Gastrocnemius medialis (tissue), 4 donors: ENCODE measurements around the gene SLC25A26. TPM values are rescaled to one million over a fixed set of nuclear protein-coding genes. Genes with fewer than 3 reads are reported as not detected.
A peak's percentile ranks its signal among the peaks of the same experiment; 100 is the strongest.

Experiments used
- ATAC-seq, 2 donors: fragments of 150-250 bp; one replicate each; pipeline ENCODE4 v1.9.1; 2016
- DNase-seq, 2 donors: peaks; one replicate each; pipeline ENCODE4 v3.0.0-alpha.2; 2019
- H3K27ac ChIP-seq, 4 donors: fragments of 200-600 bp; sonication (generic); 1 replicate in 1 of 4; 2 replicates in 3 of 4; pipeline ENCODE4 v1.5.1; 2016 to 2018; ENCODE audit warnings: mild to moderate bottlenecking in 2 of 4, moderate library complexity in 1 of 4
- H3K27me3 ChIP-seq, 3 donors: fragments of 200-600 bp; sonication (generic) in 2 of 3; 1 replicate in 1 of 3; 2 replicates in 2 of 3; pipeline versions ENCODE4 v1.5.1 to v1.6.0; 2016 to 2019; ENCODE audit warnings: mild to moderate bottlenecking in 1 of 3, moderate library complexity in 1 of 3
- H3K36me3 ChIP-seq, 2 donors: fragments of 200-600 bp; sonication (generic) in 1 of 2; one replicate each; pipeline ENCODE4 v1.5.1; 2017 to 2018
- H3K4me1 ChIP-seq, 2 donors: fragments of 200-600 bp; sonication (generic) in 1 of 2; one replicate each; pipeline ENCODE4 v1.5.1; 2016 to 2017; ENCODE audit warnings: mild to moderate bottlenecking in 2 of 2
- H3K4me3 ChIP-seq, 4 donors: fragments of 200-600 bp; sonication (generic) in 3 of 4; 1 replicate in 1 of 4; 2 replicates in 3 of 4; pipeline ENCODE4 v1.5.1; 2016 to 2019; ENCODE audit warnings: mild to moderate bottlenecking in 2 of 4
- H3K9me3 ChIP-seq, 3 donors: fragments of 200-600 bp; sonication (generic) in 2 of 3; 1 replicate in 1 of 3; 2 replicates in 2 of 3; pipeline ENCODE4 v1.5.1; 2016 to 2019
- CTCF ChIP-seq, 5 experiments: fragments of 450-650 bp in 3 of 5; fragments of 200-600 bp in 2 of 5; sonication (generic) in 2 of 5; IDR thresholded peaks in 4 of 5; conservative IDR thresholded peaks in 1 of 5; 1 replicate in 4 of 5; 2 replicates in 1 of 5; pipeline ENCODE4 v1.5.1; 2016 to 2019; ENCODE audit warnings: antibody characterized with exemption in 5 of 5, mild to moderate bottlenecking in 3 of 5, moderate library complexity in 3 of 5
- POLR2A ChIP-seq, 2 donors: fragments of 450-650 bp; IDR thresholded peaks; one replicate each; pipeline ENCODE4 v1.6.1; 2017; ENCODE audit warnings: antibody characterized with exemption in 2 of 2, mild to moderate bottlenecking in 2 of 2, moderate library complexity in 2 of 2
- in situ Hi-C, 4 donors: fragments of 200-750 bp; cut with MboI; loops; one replicate each; pipeline versions ENCODE4 v1.15.0 to v1.8.0; 2017; ENCODE audit warnings: low sequenced_read_pairs in 4 of 4
- intact Hi-C: fragments of 100-400 bp; cut with DNase I; formaldehyde crosslinking; loops from one replicate; pipeline ENCODE4 v1.15.1; 2023; ENCODE audit warnings: low total_unique reads
- total RNA-seq, 4 donors: library from RNA; depleted of rRNA; stranded (reverse); fragments of >200 nt; gene quantifications; one replicate each; pipeline versions ENCODE4 v1.1.0 to v1.2.3, GENCODE V29; 2016

SLC25A26 gene
- total RNA-seq, 4 donors from 2014 or later: 24.1 to 44.3 (median 32.4) TPM

GRCh38 chr3:66326340-66326739 is 105.5 kb downstream of the SLC25A26 start:
- intact Hi-C loops: no loop called here
- ATAC-seq (peak; percentile 45 to 72), DNase-seq (peak in 1 of 2 donors; percentile 38)
- H3K27me3 ChIP-seq: no peaks in the 10 kb centered on the region
- H3K4me1 ChIP-seq: peaks cover 15 to 16% of the 10 kb centered on the region in 2 donors
- H3K4me3 ChIP-seq: no peak overlapping the region
- H3K36me3 ChIP-seq: no peaks in the 10 kb centered on the region
- TF ChIP-seq CTCF (IDR thresholded peaks at IDR 0.05 in 4 of 5, conservative IDR thresholded peaks at IDR 0.05 in 1 of 5) (no peak), POLR2A (IDR thresholded peaks at IDR 0.05) (no peak)
- in situ Hi-C loops: no loop called here
- no peaks in the 10 kb centered on the region for H3K9me3 ChIP-seq
- H3K27ac ChIP-seq: no peak overlapping the region

- Histone ChIP-seq H3K27ac (no peak overlapping the region), H3K36me3 (no peaks in the 10 kb centered on the region)
- intact Hi-C loops: no loop called here
Measured at GRCh38 chr3:66335671-66336070, 114.9 kb downstream of the SLC25A26 start.

GRCh38 chr3:66336333-66336766 is 115.5 kb downstream of the SLC25A26 start:
- Histone ChIP-seq H3K9me3 (no peaks in the 10 kb centered on the region), H3K27ac (no peak overlapping the region), H3K4me1 (no peaks in the 10 kb centered on the region), H3K36me3 (no peaks in the 10 kb centered on the region), H3K4me3 (no peak overlapping the region), H3K27me3 (no peaks in the 10 kb centered on the region)
- TF ChIP-seq CTCF (IDR thresholded peaks at IDR 0.05 in 4 of 5, conservative IDR thresholded peaks at IDR 0.05 in 1 of 5): no peak
- TF ChIP-seq POLR2A (IDR thresholded peaks at IDR 0.05): no peak
- intact Hi-C loops (no loop called here), in situ Hi-C loops (no loop called here)
- ATAC-seq (no peak), DNase-seq (no peak)

More at GRCh38 chr3:66335671-66336070, 114.9 kb downstream of the SLC25A26 start:
- in situ Hi-C loops: no loop called here
- no peak overlapping the region for H3K4me3 ChIP-seq
- DNase-seq (no peak), ATAC-seq (no peak)
- H3K9me3 ChIP-seq: no peaks in the 10 kb centered on the region
- no peaks in the 10 kb centered on the region for H3K27me3 ChIP-seq
- TF ChIP-seq POLR2A (IDR thresholded peaks at IDR 0.05) (no peak), CTCF (IDR thresholded peaks at IDR 0.05 in 4 of 5, conservative IDR thresholded peaks at IDR 0.05 in 1 of 5) (no peak)
- no peaks in the 10 kb centered on the region for H3K4me1 ChIP-seq

- in situ Hi-C loops (no loop called here), intact Hi-C loops (no loop called here)
- H3K27ac ChIP-seq: no peak overlapping the region
Measured at GRCh38 chr3:66338927-66339326, 118.1 kb downstream of the SLC25A26 start.

More at GRCh38 chr3:66338927-66339326, 118.1 kb downstream of the SLC25A26 start:
- no peak for DNase-seq
- Histone ChIP-seq H3K27me3 (no peaks in the 10 kb centered on the region), H3K9me3 (no peaks in the 10 kb centered on the region), H3K36me3 (no peaks in the 10 kb centered on the region), H3K4me3 (no peak overlapping the region), H3K4me1 (no peaks in the 10 kb centered on the region)
- no peak for ATAC-seq
- TF ChIP-seq POLR2A (IDR thresholded peaks at IDR 0.05) (no peak), CTCF (IDR thresholded peaks at IDR 0.05 in 4 of 5, conservative IDR thresholded peaks at IDR 0.05 in 1 of 5) (no peak)
